GM19372 (cell line): ENCODE data around the gene EFTUD2.
"Not testable (repeated sequence)": the region's sequence is repeated elsewhere in the genome, so short reads cannot be mapped to it uniquely, and the experiment has no call there.

Experiments used
- ATAC-seq: cut with Tn5 transposase; IDR thresholded peaks from one replicate; pipeline ENCODE4 v1.9.1; 2021; ENCODE audit warnings: mild to moderate bottlenecking, low read depth, moderate library complexity; ENCODE audit not compliant: unreplicated experiment

The EFTUD2 gene

DNA sequence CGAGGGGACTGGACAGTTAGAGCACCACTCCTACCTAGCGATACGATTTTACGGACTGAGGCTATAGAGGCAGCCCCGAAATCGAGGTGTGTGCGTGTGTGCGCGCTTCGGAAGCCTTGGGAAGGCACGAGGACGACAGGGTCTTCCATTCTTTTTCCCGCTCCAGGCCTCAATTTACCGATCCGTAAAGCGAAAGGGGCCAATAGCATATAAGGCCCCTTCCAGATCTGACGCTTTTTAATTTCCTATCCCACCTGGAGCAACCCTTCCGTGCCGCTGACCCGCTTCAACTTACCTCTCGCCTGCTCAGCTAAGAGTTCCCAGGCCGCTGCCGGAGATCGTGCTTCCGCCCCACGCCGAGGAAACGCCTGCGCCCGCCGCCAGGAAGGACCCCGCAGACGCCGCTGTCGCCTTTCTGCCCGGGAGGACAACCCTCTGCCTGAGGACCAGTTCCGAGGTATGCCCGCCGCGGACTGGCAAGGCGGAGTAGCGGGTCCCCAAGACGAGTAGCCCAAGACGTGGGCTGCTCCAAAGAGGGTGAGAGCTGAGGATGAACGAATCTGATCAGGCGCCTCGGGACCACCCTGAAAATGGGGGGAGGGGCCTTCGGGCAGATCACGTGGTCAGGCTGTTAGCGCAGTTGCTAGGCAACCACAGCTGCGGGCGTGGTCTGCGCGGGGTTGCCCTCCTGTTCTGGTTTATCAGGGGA, at the start of gene EFTUD2:
EFTUD2 (minus strand) TSS at position 372 of the 709 bp plus-strand sequence. CDS start 4,924 bp downstream, outside the sequence.
- ATAC-seq: peak; percentile 70

DNA sequence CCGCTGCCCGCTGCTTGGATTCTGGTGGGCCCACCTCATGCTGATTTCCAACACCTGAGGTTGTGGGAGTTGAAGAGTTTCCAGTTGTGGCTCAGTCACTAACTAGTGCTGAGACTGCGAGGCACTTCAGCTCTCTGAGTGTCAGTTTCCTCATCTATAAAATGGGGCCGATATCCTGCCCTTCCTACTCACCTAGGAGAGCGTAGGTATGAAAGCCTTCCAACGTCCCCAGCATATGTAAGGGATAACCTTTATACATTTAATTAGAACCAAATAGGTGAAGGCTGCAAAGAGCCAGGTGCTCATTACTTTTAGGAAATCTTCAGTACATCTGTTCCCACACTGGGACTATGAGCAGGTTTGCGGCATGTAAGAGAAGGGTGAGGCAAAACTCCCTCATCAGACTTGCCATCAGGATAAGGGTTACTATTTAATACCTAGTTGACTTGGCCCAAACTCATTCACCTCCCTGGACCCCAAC, 49.1 kb upstream of the EFTUD2 start:
- no peak for ATAC-seq

DNA sequence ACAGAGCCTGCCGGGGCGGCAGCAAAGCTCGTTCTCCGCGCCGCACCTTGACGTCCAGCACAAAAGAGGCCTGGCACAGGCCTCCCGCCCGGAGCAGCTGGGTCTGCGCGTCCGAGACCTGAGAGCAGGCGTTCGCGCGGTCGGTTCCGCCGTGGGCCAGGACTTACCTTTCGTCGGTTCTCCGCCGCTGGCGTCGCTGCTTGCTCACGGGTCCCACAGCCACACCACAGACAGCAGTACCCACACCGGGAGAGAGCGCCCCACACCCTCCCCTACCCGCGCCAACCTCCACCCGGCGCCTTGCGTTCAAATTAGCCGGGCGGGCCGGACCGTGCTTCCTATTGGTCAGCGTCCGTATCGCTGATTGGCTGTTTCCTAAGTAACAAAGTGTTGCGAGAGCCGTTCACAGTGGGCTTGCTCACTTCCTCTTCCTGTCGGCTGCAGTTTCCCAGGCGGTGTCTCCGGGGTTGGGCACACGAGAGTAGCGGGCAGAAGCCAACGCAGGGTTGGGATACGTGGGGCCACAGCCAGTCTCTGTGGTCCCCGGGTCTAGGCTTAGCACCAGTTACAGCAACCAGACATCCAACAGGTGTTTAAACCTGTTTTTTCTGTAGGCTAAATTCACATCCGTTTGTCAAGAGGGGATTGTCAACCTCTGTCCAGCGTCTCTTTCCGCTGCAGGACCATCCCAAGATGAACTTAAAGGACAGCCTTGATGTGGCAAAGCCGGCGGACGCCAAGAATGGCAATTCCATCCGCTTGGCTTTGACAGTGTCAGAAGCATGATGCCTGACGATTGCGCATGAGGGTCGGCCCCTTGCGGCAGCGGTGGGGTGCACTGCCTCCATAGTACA, 48.4 kb upstream of the EFTUD2 start, which contains the start of gene KIF18B:
KIF18B (minus strand) TSS at position 313 of the 854 bp plus-strand sequence. CDS start 11,429 bp downstream, outside the sequence.
- peak; percentile 87 for ATAC-seq

DNA sequence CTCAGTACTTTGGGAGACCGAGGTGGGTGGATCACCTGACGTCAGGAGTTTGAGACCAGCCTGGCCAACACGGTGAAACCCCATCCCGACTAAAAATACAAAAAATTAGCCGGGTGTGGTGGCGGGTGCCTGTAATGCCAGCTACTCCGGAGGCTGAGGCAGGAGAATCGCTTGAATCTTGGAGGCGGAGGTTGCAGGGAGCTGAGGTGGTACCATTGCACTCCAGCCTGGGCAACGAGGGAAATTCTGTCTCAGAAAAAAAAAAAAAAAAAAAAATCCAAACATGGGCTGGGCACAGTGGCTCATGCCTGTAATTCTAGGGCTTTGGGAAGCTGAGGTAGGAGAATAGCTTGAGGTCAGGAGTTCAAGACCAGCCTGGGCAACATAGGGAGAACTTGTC, 46.4 kb upstream of the EFTUD2 start:
- not testable (repeated sequence) for ATAC-seq

DNA sequence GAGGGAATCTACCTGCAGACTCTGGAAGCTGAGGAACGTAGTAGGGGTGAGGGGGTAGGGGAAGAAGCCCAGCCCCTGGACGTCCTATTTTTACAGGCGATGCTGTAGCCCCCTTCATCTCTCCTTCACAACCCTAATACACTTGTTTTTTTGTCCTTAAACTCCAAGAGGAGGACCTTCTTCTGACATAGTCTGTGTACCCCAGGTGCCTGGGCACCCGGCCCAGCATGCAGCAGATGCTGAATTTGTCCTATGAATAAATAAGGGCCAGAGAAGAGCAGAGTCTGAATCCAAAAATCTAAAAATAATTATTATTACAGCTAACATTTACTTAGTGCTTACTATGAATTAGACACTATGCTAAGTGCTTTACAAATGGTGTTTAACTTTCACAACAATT, 43.2 kb upstream of the EFTUD2 start:
- ATAC-seq: no peak

DNA sequence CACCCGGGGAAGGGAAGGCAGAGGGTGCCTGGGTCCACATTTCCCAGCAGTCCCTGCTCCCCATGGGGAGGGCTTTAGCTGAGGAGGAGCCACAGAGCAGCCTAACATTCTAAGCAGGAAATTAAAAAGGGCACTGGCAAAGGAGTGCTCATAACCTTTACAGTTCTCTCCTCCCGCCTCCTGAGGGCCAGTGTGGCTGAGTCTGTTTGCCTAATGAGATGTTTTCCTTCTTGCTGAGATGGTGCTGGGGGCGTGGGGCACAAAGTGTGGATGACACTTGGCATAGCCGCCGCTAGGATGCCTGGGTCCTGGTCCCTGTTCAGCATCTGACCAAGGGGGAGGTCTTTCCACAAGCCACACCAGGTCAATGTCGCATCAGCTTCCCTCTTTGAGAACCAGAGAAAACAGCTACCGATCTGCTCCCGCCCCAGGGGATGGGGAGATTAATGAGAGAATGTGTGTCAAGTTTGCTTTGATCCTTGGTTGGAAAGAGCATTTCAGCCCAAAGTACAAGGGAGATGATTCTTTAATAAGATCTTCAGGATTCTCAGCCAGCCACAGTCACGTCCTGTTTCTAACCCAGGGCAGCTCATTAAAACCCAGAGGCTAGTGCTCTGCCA, 42.6 kb upstream of the EFTUD2 start:
- no peak for ATAC-seq

DNA sequence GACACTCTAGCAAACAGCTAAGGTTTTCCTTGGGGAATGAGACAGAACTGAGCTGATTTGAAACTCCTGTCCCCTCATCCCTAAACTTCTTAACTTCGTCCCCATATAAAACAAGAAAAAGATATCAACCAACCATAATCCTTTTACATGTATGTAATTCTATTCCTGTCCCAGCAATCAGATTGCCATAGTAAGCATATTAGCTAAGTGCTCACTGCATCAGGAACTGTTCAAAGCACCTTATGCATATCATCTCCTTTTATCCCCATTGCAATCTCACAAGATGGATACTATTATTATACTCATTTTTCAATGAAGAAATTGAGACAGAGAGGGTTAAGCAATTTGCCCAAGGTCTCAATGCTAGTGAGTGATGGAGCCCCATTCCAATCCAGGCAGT, 41.5 kb upstream of the EFTUD2 start:
- no peak for ATAC-seq

DNA sequence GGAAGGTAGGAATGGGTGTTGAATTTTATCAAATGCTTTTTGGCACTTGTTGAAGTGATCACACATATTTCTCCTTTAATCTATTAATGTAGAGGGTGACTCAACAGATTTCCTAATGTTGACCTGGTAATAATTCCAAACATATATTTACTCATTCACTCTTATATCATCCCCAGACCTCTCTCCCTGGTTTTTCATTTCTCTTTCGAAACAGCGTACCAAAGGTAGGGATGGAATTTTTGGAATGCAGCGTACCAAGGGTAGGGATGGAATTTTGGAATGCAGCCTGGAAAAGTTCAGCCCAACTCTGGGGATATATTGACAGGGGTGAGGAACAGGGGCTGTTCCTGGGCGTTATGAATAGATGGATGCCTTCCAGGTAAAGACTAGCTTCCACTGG, 41.1 kb upstream of the EFTUD2 start:
- no peak for ATAC-seq

DNA sequence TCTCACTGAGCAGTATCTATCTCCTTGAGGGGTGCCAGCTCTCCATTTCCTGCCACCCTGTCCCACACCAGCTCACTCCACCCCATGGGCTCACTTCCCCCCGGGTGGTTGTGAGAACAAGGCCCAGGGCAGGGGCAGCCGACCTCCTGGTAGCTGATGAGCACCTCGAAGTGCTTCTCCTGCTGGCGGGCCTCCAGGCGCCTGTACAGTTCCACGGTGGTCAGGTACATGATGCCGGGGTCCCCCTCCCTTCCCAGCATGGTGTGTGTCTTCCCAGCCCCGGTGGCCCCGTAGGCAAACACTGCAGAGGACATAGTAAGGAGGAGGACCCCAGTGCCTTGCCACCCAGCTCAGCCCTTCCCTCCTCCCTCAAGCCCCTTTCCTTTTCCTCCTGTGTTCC, 35.9 kb upstream of the EFTUD2 start:
- ATAC-seq: no peak

DNA sequence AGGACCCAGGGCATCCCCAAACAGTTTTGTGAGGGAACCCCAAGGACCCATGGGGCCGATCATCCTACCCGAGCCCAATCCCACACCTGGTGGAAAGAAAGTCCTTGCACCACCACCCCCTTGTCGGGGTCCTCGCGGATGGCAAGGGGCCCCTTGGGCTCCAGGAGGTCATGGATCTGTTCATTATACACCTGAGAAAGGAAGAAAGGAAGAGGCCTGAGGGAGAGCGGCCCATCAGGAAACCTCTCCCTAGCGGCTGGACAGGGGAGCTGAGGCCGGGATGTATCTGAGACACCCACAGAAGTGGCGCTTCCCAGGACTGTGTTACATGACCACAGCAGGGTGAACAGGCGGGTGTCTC, 35.5 kb upstream of the EFTUD2 start:
- ATAC-seq: no peak

DNA sequence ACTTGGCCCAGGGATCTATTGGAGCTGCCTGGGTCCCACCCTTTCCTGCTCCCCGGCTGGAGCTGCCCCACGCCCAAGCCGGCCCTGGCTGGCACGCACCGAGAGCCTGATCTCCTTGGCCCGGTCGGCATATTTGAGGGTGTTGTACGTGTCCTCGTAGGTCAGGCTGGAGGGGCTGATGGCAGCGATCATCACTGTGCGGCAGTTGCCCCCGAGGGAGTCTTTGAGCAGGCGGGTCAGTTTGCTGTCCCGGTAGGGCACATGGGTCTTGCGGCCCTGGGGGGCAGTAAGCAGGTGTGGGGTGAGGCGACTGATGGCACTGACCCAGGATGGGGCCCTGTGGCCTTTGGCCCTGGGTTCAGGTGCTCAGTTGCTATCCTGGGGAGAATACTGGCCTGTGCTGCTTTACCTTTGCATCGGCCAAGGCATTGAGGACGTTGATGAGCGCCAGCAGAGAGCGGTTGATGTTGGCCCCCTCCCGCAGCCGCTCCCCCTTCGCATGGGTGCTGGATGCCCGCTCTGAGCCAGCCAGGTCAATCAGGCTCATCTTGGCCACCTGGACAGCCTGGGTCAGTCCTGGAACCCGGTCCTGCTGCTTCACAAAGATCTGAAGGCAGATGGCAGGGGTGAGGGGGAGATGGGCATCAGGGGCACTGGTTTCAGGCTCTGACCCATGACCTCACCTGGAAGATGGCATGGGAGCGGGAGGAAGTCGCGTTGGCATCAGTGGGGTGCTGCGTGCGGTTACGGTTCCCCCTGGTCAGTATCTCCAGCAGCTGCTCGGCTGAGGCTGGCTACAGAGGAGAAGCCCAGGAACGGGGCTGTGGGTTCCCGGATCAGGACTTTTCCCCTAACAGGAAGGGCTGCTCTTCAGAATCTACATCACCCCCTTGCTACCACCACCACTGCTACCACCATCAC, 34.8 kb upstream of the EFTUD2 start:
- no peak for ATAC-seq

DNA sequence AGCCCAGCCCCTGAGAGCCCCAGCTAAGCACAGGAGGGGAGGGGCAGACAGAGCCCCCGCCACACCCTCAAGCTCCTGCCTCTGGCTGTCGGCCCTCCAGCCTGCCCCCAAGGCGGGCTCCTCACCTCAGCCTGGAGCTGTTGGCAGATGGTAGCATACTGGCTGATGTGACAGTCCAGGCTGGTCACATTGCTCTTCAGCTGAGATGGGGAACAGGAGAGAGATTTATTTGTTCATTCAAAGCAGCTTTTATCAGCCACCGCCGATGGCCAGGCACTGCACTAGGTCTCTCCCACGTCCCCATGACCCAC, 33.5 kb upstream of the EFTUD2 start:
- no peak for ATAC-seq

DNA sequence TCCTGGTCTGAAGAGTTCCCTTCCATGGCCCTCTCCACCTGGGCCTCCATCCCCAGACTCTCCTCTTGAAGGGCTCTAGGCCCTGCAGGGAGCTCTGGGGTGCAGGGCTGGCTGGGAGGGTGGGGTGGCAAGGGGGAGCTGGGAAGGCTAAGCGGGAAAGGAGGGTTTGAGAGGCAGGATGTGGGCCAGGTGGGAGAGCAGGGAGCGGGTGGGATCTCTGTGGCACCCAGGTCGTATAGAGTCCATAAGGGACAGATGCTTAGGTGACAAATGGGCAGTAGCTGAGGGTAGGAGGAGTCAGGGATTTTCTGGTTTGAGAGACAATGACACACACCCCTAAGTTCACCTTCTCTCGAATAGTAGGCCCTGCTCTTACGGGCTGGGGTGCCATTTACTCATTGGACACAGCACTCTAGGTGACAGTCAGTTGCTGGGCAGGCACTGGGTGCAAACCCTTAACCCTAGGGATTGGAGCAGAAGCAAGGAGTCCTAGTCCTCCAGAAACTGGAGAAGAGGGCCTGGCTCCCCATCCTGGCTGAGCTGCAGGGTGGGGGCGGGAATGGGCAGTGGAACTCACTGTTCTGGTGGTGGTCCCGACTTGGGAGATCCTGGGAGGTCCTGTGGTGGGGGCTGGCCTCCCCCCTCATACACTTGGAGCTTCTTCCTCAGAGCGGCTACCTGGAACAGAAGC, 33.0 kb upstream of the EFTUD2 start:
- no peak for ATAC-seq

DNA sequence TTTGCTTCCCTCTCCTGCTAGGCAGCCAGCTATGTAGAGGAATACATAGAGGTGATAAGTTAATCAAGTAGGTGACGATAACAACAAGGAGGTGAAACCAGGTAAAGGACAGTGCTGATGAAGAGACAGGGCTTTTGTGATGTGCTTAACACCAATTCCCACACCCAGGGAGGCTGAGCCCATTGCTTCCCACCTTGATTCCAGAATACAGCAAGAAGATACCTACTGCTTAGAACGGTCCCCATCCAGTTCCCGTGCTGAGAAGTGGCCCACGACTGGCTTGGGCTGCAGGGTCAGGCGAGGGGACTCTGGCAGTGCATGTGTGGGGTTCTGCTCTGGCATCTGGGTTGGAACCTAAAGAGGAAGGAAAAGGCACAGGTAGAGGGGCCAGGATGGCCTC, 32.1 kb upstream of the EFTUD2 start:
- no peak for ATAC-seq

DNA sequence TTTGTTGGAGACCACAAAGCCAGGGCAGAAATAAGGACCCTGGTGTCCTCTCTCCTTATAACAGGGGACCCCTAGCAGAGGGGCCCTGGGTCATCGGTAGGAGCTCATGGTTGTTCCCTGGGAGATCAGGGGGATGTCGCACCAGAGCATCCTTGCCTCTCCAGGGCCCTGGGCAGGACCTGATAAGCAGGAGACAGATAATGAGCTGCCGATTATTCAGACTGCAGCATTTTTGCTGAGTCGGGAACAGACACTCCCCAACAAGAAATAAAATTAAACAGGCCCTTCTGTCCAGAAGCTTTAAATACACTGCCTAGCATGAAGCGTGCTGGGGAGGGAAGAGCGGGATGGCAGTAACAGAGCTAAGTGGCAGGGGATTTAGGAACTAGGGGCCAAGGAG, 31.4 kb upstream of the EFTUD2 start:
- no peak for ATAC-seq

DNA sequence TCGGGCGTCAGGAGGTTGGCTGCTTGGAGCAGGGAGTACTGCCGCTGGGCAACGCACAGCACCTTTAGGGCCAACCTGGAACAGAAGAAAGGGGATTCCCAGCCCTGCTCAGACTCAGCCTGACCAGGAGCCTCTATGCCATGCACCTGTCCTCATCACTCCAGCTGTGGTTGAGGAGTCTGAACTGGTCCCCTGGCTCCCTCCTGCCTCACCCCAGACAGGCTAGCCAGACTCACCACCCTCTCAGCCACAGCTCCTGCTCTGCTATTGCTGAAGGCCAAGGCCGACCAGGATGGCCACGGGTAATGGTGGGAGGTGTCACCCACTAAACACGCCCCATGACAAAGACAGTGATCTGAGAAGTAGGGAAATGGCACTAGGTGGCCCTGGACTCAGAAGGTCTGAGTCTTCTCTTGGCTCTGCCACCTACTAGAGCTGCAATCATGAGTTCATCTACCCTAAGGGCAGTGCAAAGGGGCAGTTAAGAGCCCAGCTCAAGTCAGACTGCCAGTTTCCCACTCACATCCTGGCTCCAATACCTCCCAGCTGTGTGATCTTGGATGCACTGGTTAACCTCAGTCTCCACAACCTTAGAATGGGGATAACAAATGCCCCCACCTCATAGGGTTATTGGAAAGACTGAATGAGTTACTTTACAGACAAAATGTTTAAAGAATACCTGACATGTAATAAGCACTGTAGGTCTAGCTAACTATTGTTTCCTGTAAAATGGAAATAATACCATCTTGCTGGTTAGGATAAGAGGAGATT, 29.9 kb upstream of the EFTUD2 start:
- ATAC-seq: no peak

DNA sequence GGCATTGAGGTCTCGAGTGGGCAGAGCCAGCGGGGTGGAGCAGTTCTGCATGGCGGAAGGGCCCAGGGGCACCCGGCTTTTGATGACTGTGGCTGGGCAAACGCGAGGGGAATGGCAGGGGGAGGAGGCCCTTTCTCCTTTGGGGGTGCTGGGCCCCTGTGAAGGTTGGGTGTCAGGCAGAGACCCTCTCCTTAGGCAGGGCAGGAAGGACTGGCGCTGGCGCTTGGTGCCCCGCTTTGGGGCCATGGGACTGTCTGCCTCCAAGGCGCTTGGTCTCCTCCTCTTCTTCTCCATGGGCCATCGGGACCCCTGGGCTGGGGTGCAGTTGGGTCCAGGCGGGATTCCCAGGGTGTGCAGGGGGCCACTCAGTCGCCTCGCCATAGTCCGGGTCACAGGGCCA, 28.9 kb upstream of the EFTUD2 start:
- ATAC-seq: no peak

DNA sequence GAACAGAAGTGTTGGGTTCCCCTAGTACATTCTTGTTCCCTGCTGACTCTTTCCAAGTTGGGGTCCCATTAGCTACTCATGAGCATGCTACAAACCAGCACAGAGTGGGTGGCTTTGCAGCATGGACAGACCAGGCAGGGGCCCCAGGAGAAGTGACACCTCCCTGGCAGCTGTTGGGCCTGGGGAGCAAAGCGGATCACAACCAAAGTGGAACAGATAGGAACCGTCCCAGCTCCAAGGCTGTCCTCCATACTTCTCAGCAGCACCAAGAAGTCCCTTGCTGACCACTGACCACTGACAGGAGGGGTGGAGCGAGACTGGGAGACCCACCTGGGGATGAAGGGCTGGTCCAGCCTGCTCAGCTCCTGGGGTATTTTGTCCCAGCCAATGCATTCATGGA, 28.5 kb upstream of the EFTUD2 start:
- no peak for ATAC-seq
